ENCODE results near the gene SPTLC1. TPM values are rescaled to one million over a fixed set of nuclear protein-coding genes. Genes with fewer than 3 reads are reported as not detected.
A peak's percentile ranks its signal among the peaks of the same experiment; 100 is the strongest.
"Not testable (repeated sequence)": the region's sequence is repeated elsewhere in the genome, so short reads cannot be mapped to it uniquely, and the experiment has no call there.

The SPTLC1 gene
- total and polyA plus RNA-seq, 3 donors from 2014 or later, result 71.6 to 104 (median 77.1) TPM

DNA sequence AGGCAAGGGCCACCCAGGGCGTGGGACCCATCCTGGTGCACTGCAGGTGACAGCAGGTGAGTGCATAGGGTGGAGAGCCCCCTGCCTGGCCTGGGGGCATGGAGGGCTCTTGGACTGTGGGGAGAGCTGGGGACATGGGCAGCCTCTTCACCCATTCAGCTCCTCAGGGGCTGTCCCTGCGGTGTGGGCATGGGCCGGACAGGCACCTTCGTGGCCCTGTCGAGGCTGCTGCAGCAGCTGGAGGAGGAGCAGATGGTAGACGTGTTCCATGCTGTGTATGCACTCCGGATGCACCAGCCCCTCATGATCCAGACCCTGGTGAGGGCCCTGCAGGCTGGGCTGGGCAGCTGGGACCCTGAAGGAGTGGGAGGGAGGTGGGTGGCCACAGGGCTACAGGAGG is 20.4 kb upstream of the SPTLC1 start:
- intact Hi-C loops (cut with DNase I; ENCODE audit: low total_unique reads), result loop anchor here (5.0 kb wide), 1 partner anchor 107 kb away; no protein-coding TSS in a partner anchor
- Histone ChIP-seq H3K4me1 (peaks cover 13% of the 10 kb centered on the region), H3K27me3 (no peaks in the 10 kb centered on the region), H3K27ac (no peak overlapping the region), H3K9me3 (no peaks in the 10 kb centered on the region), H3K36me3 (ENCODE audit: low read depth, missing control alignments) (no peaks in the 10 kb centered on the region), H3K4me3 (no peak overlapping the region)
- 93 to 94% methylated on average over 6 to 7 of the region's 7 CpGs for WGBS, 2 donors
- DNase-seq, result no peak
- TF ChIP-seq, protein P1, sequence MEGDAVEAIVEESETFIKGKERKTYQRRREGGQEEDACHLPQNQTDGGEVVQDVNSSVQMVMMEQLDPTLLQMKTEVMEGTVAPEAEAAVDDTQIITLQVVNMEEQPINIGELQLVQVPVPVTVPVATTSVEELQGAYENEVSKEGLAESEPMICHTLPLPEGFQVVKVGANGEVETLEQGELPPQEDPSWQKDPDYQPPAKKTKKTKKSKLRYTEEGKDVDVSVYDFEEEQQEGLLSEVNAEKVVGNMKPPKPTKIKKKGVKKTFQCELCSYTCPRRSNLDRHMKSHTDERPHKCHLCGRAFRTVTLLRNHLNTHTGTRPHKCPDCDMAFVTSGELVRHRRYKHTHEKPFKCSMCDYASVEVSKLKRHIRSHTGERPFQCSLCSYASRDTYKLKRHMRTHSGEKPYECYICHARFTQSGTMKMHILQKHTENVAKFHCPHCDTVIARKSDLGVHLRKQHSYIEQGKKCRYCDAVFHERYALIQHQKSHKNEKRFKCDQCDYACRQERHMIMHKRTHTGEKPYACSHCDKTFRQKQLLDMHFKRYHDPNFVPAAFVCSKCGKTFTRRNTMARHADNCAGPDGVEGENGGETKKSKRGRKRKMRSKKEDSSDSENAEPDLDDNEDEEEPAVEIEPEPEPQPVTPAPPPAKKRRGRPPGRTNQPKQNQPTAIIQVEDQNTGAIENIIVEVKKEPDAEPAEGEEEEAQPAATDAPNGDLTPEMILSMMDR (IDR thresholded peaks at IDR 0.05), result no peak
- no peak for TF ChIP-seq POLR2A (IDR thresholded peaks at IDR 0.05)

DNA sequence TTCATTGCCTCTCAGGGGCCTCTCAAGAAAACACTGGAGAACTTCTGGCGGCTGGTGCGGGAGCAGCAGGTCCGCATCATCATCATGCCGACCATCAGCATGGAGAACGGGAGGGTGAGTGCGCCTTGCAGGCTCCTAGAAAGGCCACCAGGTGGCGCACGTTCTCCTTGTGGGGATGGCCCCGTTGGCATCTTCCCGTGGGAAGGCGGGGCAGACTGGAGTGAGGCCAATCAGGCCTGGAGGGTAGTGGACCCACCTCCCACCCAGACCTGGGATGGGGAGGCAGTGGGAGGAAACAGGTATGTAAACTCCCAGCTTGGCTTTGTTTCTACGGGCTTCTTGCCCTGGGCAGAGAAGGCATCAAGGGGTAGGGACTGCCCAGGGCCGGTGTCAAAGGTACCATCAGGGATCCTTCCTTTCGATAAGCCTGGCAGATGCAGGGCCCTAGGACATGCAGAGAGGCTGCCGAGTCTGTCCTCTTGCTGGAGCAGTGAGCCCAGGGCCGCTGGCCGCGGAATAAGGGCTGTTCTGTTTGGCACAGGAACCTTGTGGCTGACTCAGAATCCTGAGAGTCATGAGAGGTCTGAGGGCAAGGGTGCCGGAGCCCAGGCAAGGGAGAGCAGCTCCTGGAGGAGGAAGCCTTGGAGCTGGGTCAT is 18.9 kb upstream of the SPTLC1 start:
- H3K27ac ChIP-seq, result no peak overlapping the region
- no peaks in the 10 kb centered on the region for H3K27me3 ChIP-seq

DNA sequence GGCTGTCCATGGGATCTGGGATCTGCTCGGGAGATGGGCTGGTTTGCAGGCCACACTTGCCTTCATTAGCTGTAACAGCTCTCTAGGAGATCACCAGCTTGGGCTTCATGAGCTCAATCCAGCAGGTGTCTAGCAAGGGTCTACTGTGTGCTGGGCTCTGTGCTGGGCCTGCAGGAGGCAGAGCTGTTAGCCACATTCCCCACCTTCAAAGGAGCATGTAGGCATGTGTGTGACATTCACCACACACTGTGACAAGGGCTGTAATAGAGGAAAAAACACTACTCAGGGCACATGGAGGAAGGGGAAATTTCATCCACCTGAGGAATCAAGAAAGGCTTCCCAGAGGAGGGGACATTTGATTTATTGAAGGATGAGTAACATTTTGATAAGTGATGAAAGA is 17.7 kb upstream of the SPTLC1 start:
- H3K4me3 ChIP-seq; H3K9me3 ChIP-seq; H3K36me3 ChIP-seq (ENCODE audit: low read depth, missing control alignments); H3K27ac ChIP-seq; DNase-seq; intact Hi-C loops (cut with DNase I; ENCODE audit: low total_unique reads); H3K27me3 ChIP-seq; H3K4me1 ChIP-seq: not testable (repeated sequence)
- WGBS, 2 donors, result 100% methylated on average over 1 of the region's 1 CpG; no CpG with 5 or more reads in 1 of the 2 donors

More for the DNA sequence above, 18.9 kb upstream of the SPTLC1 start:
- peak; percentile 90 for DNase-seq
- intact Hi-C loops (cut with DNase I; ENCODE audit: low total_unique reads), result no loop called here
- peaks cover 7% of the 10 kb centered on the region for H3K4me1 ChIP-seq
- H3K9me3 ChIP-seq, result no peaks in the 10 kb centered on the region
- 11 to 17% methylated on average over 11 to 19 of the region's 19 CpGs for WGBS, 2 donors
- H3K36me3 ChIP-seq (ENCODE audit: low read depth, missing control alignments), result no peaks in the 10 kb centered on the region
- TF ChIP-seq, protein P1 (IDR thresholded peaks at IDR 0.05), result peak; percentile 68 to 96 (median 86)
- no peak for TF ChIP-seq POLR2A (IDR thresholded peaks at IDR 0.05)
- H3K4me3 ChIP-seq, result no peak overlapping the region

DNA sequence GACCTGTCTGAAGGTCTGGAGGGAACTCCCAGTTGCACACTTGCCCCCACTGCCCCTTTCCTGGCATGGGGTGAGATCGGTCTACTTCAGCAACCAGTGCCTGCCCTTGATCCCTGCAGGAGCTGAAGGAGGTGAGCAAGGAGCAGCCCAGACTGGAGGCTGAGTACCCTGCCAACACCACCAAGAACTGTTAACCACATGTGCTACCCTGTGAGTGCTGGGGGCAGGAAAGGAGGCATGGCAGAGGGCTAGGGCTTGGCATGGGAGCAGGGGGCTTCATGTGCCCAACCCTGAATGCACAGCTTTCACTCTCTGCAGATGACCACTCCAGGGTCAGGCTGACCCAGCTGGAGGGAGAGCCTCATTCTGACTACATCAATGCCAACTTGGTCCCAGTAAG is 17.3 kb upstream of the SPTLC1 start:
- peaks cover 7% of the 10 kb centered on the region for H3K4me1 ChIP-seq
- no peaks in the 10 kb centered on the region for H3K27me3 ChIP-seq

DNA sequence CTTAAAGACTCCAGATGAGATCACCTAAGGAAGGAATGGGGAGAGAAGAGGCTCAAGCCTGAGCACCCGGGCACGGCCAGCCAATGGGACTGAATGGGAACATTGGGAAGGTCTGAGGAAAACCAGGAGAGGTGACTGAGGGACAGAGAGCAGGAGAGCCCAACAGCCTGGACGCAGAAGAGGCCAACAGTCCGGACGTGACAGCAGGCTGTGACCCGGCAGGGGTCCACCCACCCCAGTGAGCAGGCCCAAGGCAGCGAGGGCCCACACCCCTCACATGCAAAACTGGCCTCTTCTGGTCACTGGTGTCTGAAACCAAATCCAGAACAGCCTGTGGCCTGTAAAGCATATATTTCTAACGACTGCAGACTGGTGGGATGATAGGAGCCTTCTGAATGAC is 7.6 kb upstream of the SPTLC1 start:
- no peak for DNase-seq
- no peaks in the 10 kb centered on the region for H3K9me3 ChIP-seq
- no peak for TF ChIP-seq POLR2A (IDR thresholded peaks at IDR 0.05)
- TF ChIP-seq, protein P1 (IDR thresholded peaks at IDR 0.05), result no peak
- no peaks in the 10 kb centered on the region for H3K27me3 ChIP-seq
- intact Hi-C loops (cut with DNase I; ENCODE audit: low total_unique reads), result no loop called here
- 66 to 79% methylated on average over 8 of the region's 8 CpGs for WGBS, 2 donors
- no peaks in the 10 kb centered on the region for H3K4me1 ChIP-seq
- H3K4me3 ChIP-seq, result no peak overlapping the region
- H3K27ac ChIP-seq, result no peak overlapping the region
- no peaks in the 10 kb centered on the region for H3K36me3 ChIP-seq (ENCODE audit: low read depth, missing control alignments)

More for the DNA sequence above, 17.3 kb upstream of the SPTLC1 start:
- DNase-seq, result no peak
- no peak overlapping the region for H3K4me3 ChIP-seq
- no peak overlapping the region for H3K27ac ChIP-seq
- no peaks in the 10 kb centered on the region for H3K9me3 ChIP-seq
- TF ChIP-seq, protein P1 (IDR thresholded peaks at IDR 0.05), result no peak
- no peak for TF ChIP-seq POLR2A (IDR thresholded peaks at IDR 0.05)
- 93 to 100% methylated on average over 1 of the region's 1 CpG for WGBS, 2 donors
- H3K36me3 ChIP-seq (ENCODE audit: low read depth, missing control alignments), result no peaks in the 10 kb centered on the region
- intact Hi-C loops (cut with DNase I; ENCODE audit: low total_unique reads), result no loop called here

All from testis (tissue), 3 donors.